Measurements from ENCODE around the gene ZBP1.

The ZBP1 gene

GRCh38 chr20:57564951-57565642 lies 55.1 kb downstream of the ZBP1 start:
- no peak overlapping the region for H3K4me3 Mint-ChIP-seq
- H3K27me3 Mint-ChIP-seq, result peaks cover 2% of the 10 kb centered on the region
- H3K36me3 Mint-ChIP-seq, result no peaks in the 10 kb centered on the region
- H3K9me3 Mint-ChIP-seq (ENCODE audit: low read depth), result no peaks in the 10 kb centered on the region
- H3K4me1 Mint-ChIP-seq (ENCODE audit: low read depth), result no peaks in the 10 kb centered on the region
- H3K27ac Mint-ChIP-seq, result no peak overlapping the region

GRCh38 chr20:57564180-57564802 lies 55.9 kb downstream of the ZBP1 start:
- Mint-ChIP-seq H3K9me3 (ENCODE audit: low read depth) (no peaks in the 10 kb centered on the region), H3K4me1 (ENCODE audit: low read depth) (no peaks in the 10 kb centered on the region), H3K4me3 (no peak overlapping the region), H3K27me3 (peaks cover 5% of the 10 kb centered on the region), H3K27ac (no peak overlapping the region), H3K36me3 (no peaks in the 10 kb centered on the region)

DNA sequence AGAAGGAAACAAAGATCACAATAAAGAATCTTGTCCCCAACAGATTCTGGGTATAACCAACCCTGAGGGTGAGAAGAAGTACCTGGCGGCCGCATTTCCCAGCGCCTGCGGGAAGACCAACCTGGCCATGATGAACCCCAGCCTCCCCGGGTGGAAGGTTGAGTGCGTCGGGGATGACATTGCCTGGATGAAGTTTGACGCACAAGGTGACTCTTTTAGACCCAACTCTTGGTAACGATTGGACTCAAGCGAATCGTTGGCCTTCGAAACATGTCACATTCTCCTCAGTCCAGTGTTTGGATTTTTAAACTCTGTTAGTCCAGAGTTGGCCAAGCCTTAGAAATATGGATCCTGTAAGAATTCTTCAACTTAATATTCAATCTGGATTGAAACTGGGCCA lies 56.7 kb downstream of the ZBP1 start:
- Mint-ChIP-seq H3K36me3 (no peaks in the 10 kb centered on the region), H3K4me3 (no peak overlapping the region), H3K9me3 (ENCODE audit: low read depth) (no peaks in the 10 kb centered on the region), H3K4me1 (ENCODE audit: low read depth) (no peaks in the 10 kb centered on the region), H3K27ac (no peak overlapping the region), H3K27me3 (peaks cover 3% of the 10 kb centered on the region)

GRCh38 chr20:57562541-57563465 lies 57.4 kb downstream of the ZBP1 start:
- H3K9me3 Mint-ChIP-seq (ENCODE audit: low read depth), result no peaks in the 10 kb centered on the region
- no peak overlapping the region for H3K27ac Mint-ChIP-seq
- no peaks in the 10 kb centered on the region for H3K4me1 Mint-ChIP-seq (ENCODE audit: low read depth)
- H3K4me3 Mint-ChIP-seq, result no peak overlapping the region
- H3K27me3 Mint-ChIP-seq, result peaks cover 6% of the 10 kb centered on the region
- no peaks in the 10 kb centered on the region for H3K36me3 Mint-ChIP-seq

DNA sequence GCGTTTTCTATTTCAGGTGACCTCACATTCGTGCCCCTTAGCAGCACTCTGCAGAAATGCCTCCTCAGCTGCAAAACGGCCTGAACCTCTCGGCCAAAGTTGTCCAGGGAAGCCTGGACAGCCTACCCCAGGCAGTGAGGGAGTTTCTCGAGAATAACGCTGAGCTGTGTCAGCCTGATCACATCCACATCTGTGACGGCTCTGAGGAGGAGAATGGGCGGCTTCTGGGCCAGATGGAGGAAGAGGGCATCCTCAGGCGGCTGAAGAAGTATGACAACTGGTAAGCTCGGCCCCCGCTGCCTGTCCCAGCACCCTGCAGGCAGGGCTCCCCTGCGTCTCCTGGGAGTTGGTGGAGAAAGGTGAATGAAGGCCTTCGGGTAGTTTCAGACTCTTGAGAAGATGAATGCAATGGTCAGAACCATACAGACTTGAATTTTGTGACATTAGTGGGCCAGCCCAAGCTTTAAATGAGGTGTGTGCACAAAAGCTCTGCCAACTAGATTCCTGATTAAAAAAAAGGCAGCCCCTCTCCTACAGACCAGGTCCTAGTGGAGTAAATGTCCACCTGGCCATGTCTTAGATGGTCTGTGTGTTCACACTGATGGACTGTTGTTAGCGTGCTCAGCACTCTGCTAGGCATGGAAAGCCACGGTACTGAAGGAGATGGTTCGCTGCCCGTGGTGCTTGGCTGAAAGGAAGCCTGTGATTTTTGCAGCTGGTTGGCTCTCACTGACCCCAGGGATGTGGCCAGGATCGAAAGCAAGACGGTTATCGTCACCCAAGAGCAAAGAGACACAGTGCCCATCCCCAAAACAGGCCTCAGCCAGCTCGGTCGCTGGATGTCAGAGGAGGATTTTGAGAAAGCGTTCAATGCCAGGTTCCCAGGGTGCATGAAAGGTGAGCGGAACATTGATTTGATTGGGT lies 58.6 kb downstream of the ZBP1 start:
- Mint-ChIP-seq H3K36me3 (no peaks in the 10 kb centered on the region), H3K27me3 (peaks cover 12% of the 10 kb centered on the region), H3K27ac (no peak overlapping the region)

GRCh38 chr20:57560554-57561355 lies 59.5 kb downstream of the ZBP1 start, which contains the start of gene PCK1:
PCK1 (plus strand) TSS chr20:57561110; CDS start chr20:57561412, 302 bp downstream.
- H3K4me3 Mint-ChIP-seq, result no peak within 1 kb of the TSS
- no peaks in the 10 kb centered on the region for H3K36me3 Mint-ChIP-seq
- H3K9me3 Mint-ChIP-seq (ENCODE audit: low read depth), result no peaks in the 10 kb centered on the region
- no peak within 1 kb of the TSS for H3K27ac Mint-ChIP-seq
- H3K4me1 Mint-ChIP-seq (ENCODE audit: low read depth), result no peaks in the 10 kb centered on the region
- H3K27me3 Mint-ChIP-seq, result peaks cover 15% of the 10 kb centered on the region

More for the DNA sequence above, 58.6 kb downstream of the ZBP1 start:
- no peaks in the 10 kb centered on the region for H3K4me1 Mint-ChIP-seq (ENCODE audit: low read depth)
- no peaks in the 10 kb centered on the region for H3K9me3 Mint-ChIP-seq (ENCODE audit: low read depth)
- no peak overlapping the region for H3K4me3 Mint-ChIP-seq

GRCh38 chr20:57559658-57560553 lies 60.3 kb downstream of the ZBP1 start:
- Mint-ChIP-seq H3K4me3 (no peak overlapping the region), H3K9me3 (ENCODE audit: low read depth) (no peaks in the 10 kb centered on the region), H3K4me1 (ENCODE audit: low read depth) (no peaks in the 10 kb centered on the region), H3K27ac (no peak overlapping the region), H3K36me3 (no peaks in the 10 kb centered on the region), H3K27me3 (peaks cover 15% of the 10 kb centered on the region)

DNA sequence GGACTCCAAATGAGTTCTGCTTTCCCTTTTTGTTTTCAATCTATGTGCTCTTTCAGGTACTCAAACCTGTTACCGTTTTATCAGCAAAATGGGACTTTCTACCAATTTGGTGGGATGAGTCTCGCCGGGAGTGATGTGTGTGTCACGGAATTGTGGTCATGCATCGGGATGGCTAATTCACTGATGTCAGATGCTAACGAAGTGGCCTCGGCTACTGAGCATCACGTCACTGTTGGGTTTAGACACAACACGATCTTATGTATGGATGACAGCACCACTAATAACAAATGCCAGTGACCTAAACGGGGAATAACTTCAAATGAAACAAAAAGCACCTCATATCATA lies 61.0 kb downstream of the ZBP1 start:
- Mint-ChIP-seq H3K36me3 (no peaks in the 10 kb centered on the region), H3K4me3 (no peak overlapping the region), H3K27me3 (peaks cover 15% of the 10 kb centered on the region), H3K4me1 (ENCODE audit: low read depth) (no peaks in the 10 kb centered on the region), H3K27ac (no peak overlapping the region), H3K9me3 (ENCODE audit: low read depth) (no peaks in the 10 kb centered on the region)

DNA sequence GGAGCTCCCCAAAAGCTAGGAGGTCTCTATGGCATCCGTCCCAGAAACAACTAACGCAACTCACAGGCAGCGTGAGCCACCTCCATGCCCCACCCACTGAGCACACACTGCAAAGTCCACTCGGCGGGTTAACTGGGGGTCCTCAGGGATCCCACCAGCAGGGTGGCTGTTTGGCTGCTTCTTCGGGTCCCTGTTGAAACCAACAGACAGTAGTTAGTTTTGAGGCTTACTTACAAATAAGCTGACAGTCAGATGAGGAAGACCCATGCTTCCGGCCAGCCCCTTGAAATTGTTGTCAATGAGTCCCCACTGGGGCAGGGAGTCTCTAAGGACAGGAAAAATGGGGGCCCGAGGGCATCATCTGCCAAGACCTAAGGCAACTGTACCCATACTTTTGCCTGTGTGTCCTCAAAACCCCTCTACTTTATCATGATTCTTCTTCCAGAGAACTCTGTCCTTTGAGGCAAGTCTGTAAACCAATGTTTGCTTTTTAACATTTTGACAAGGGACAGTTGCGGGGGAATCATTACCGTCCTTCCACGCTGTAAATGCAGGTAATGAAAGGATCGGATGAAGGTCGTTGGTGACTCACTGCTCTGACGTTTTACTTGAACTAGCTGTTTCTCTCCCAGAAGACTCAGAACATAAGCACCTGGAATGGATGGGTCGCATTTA lies 61.5 kb downstream of the ZBP1 start:
- H3K9me3 Mint-ChIP-seq (ENCODE audit: low read depth), result no peaks in the 10 kb centered on the region

GRCh38 chr20:57557926-57558613 lies 62.2 kb downstream of the ZBP1 start:
- Mint-ChIP-seq H3K4me3 (no peak overlapping the region), H3K27ac (no peak overlapping the region), H3K4me1 (ENCODE audit: low read depth) (no peaks in the 10 kb centered on the region), H3K36me3 (no peaks in the 10 kb centered on the region), H3K9me3 (ENCODE audit: low read depth) (no peaks in the 10 kb centered on the region), H3K27me3 (peaks cover 15% of the 10 kb centered on the region)

More for the DNA sequence above, 61.5 kb downstream of the ZBP1 start:
- no peaks in the 10 kb centered on the region for H3K36me3 Mint-ChIP-seq
- H3K27ac Mint-ChIP-seq, result no peak overlapping the region
- H3K27me3 Mint-ChIP-seq, result peaks cover 15% of the 10 kb centered on the region
- H3K4me3 Mint-ChIP-seq, result no peak overlapping the region
- H3K4me1 Mint-ChIP-seq (ENCODE audit: low read depth), result no peaks in the 10 kb centered on the region

GRCh38 chr20:57556980-57557274 lies 63.3 kb downstream of the ZBP1 start:
- Mint-ChIP-seq H3K9me3 (ENCODE audit: low read depth) (no peaks in the 10 kb centered on the region), H3K4me3 (no peak overlapping the region), H3K36me3 (no peaks in the 10 kb centered on the region), H3K4me1 (ENCODE audit: low read depth) (no peaks in the 10 kb centered on the region), H3K27me3 (peaks cover 15% of the 10 kb centered on the region), H3K27ac (no peak overlapping the region)

DNA sequence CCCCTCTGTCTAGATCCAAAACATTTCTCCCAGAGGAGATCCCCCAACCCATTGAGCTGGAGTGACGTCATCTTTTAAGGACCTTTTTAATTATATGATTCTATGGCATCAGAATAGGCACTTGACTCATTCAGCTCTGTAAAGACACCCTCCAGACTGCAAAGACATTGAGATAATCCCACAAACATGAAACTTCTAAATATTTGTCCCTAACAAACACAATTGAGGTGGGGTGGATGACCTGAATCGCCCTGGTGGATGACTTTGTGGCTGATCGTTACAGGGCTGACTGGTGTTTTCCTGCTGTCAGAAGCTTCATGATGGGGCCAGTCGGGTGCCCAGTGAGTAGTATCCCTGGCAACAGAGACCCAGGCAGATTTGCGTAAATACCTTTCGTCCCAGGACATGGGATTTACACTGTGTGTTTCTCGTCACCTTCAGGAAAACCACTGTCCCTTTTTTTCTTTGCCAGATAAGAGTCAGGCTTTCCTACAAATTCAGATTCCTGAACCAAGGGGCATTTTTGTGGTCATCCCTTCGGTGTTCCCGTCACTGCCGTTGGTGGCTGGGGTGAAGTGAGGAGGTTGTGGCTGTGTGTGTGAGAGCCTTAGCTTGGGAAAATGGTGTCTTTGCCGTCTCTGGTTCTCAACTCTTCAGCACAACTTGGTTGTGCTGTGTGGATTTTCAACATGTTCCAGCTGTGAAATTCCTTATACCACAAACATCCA lies 64.6 kb downstream of the ZBP1 start:
- H3K27me3 Mint-ChIP-seq, result peaks cover 15% of the 10 kb centered on the region
- H3K36me3 Mint-ChIP-seq, result no peaks in the 10 kb centered on the region
- no peaks in the 10 kb centered on the region for H3K4me1 Mint-ChIP-seq (ENCODE audit: low read depth)
- H3K9me3 Mint-ChIP-seq (ENCODE audit: low read depth), result no peaks in the 10 kb centered on the region
- H3K4me3 Mint-ChIP-seq, result no peak overlapping the region
- H3K27ac Mint-ChIP-seq, result no peak overlapping the region

All from activated naive CD8-positive, alpha-beta T cell (primary cell).